ENCODE results near the gene SMAD1. TPM values are rescaled to one million over a fixed set of nuclear protein-coding genes. Genes with fewer than 3 reads are reported as not detected.
"Not testable (repeated sequence)": the region's sequence is repeated elsewhere in the genome, so short reads cannot be mapped to it uniquely, and the experiment has no call there.

Gene SMAD1
- total RNA-seq, 1 donor from 2014 or later, result 82.8 TPM

DNA sequence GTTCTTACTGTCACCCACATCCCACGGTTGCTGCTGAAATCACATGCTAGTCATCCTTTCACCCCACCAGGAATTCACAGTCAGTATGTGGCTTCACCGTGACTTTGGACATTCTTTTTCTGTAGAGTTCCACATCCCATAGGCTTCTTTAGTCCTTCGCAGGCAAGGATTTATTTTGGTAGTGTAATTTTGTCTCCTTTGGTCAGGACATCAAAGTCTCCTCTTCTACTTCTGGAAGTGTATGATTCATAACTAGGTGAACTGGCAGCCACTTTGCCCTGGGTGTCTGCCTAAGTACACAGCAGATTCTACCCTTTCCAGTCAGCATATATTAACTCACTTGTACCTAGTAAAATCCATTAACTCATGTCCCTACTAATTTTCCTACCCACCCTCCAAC lies 99.3 kb downstream of the SMAD1 start:
- H3K4me3 Mint-ChIP-seq (ENCODE audit: unreplicated experiment), result no peak overlapping the region
- no peak for DNase-seq (ENCODE audit: low spot score)
- no peaks in the 10 kb centered on the region for H3K27me3 Mint-ChIP-seq (ENCODE audit: unreplicated experiment)
- H3K4me1 Mint-ChIP-seq (ENCODE audit: unreplicated experiment), result no peaks in the 10 kb centered on the region
- H3K36me3 Mint-ChIP-seq (ENCODE audit: low read depth, unreplicated experiment), result peaks cover 4% of the 10 kb centered on the region
- H3K9me3 Mint-ChIP-seq (ENCODE audit: unreplicated experiment), result no peaks in the 10 kb centered on the region
- TF ChIP-seq, protein P1, sequence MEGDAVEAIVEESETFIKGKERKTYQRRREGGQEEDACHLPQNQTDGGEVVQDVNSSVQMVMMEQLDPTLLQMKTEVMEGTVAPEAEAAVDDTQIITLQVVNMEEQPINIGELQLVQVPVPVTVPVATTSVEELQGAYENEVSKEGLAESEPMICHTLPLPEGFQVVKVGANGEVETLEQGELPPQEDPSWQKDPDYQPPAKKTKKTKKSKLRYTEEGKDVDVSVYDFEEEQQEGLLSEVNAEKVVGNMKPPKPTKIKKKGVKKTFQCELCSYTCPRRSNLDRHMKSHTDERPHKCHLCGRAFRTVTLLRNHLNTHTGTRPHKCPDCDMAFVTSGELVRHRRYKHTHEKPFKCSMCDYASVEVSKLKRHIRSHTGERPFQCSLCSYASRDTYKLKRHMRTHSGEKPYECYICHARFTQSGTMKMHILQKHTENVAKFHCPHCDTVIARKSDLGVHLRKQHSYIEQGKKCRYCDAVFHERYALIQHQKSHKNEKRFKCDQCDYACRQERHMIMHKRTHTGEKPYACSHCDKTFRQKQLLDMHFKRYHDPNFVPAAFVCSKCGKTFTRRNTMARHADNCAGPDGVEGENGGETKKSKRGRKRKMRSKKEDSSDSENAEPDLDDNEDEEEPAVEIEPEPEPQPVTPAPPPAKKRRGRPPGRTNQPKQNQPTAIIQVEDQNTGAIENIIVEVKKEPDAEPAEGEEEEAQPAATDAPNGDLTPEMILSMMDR (IDR thresholded peaks at IDR 0.05; ENCODE audit: unreplicated experiment), result no peak
- no peak overlapping the region for H3K27ac Mint-ChIP-seq (ENCODE audit: unreplicated experiment)

DNA sequence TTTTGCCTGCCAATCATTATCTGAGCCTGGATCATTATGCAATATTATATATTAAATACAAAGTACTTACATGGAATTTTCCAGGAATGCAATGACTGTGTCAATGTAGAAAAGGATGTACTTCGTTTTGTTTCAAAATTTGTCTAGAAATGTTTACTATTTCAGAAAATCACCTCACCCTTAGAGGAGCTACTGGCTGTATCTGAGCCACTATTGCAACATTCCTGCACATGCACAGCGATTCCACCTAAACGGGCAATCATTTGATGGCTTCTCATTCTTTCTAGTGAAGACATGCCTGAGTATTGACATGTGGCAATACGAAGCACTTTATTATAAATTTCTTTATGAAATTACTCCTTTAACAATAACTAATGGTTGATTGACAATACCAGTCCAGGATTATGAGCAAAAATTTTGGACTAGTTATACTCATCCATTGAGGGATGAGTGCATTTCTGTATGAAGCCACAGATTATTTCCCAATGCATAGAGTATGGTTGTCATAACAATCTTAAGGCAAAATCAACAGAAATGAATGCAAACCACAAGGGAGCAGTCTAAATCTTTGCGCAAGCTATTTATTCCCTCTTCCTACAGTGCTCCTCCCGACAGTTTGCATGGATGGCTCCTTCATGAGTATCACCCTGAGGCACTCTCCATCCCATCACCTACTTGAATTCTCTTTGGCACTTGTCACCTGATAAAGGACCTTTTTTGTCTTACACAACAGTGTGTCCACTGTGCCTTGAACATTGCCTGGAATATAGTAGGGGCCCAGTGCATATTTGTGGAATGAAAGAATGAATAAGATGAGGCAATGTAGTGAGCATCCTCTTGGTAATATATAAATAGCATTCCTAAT lies 101.8 kb downstream of the SMAD1 start:
- Mint-ChIP-seq H3K9me3 (ENCODE audit: unreplicated experiment) (no peaks in the 10 kb centered on the region), H3K27ac (ENCODE audit: unreplicated experiment) (no peak overlapping the region), H3K27me3 (ENCODE audit: unreplicated experiment) (peaks cover 4% of the 10 kb centered on the region), H3K4me3 (ENCODE audit: unreplicated experiment) (no peak overlapping the region), H3K36me3 (ENCODE audit: low read depth, unreplicated experiment) (peaks cover under 1% of the 10 kb centered on the region), H3K4me1 (ENCODE audit: unreplicated experiment) (peaks cover 5% of the 10 kb centered on the region)
- TF ChIP-seq, protein P1 (IDR thresholded peaks at IDR 0.05; ENCODE audit: unreplicated experiment), result no peak
- DNase-seq (ENCODE audit: low spot score), result no peak

DNA sequence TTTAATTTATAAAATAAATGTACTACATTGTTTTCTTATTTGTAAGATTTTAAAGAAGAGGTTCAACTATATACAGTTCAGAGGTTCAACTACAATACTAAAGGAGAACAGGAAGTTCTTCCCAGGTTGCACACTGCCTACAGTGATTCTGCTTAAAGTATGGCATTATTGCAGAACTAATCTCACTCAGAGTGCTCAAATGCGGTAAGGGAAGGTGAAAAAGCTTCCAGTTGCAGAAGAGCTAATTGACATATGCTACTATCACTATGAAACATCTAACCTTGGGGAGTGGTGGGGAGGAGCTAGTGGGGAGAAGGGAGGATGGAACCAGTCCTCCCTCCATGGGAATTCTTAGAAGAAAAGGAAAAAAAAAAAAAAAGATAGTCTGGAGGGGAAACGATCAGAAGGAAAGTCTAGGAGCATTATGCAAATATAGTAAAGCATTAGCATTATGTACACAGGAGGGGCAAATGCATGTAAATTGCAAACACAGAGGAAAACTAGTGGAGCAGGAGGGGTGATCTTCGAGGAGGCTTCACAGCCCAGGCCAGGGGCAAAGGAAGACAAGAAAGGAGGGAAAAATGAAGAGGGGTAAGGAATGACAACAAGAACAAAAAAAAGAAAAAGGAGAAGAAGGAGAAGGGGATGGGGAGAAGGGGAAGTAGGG lies 105.6 kb downstream of the SMAD1 start:
- Mint-ChIP-seq H3K36me3 (ENCODE audit: low read depth, unreplicated experiment) (no peaks in the 10 kb centered on the region), H3K27ac (ENCODE audit: unreplicated experiment) (no peak overlapping the region), H3K4me1 (ENCODE audit: unreplicated experiment) (peaks cover 5% of the 10 kb centered on the region), H3K9me3 (ENCODE audit: unreplicated experiment) (no peaks in the 10 kb centered on the region), H3K27me3 (ENCODE audit: unreplicated experiment) (peaks cover 4% of the 10 kb centered on the region), H3K4me3 (ENCODE audit: unreplicated experiment) (no peak overlapping the region)
- TF ChIP-seq, protein P1 (IDR thresholded peaks at IDR 0.05; ENCODE audit: unreplicated experiment), result no peak
- no peak for DNase-seq (ENCODE audit: low spot score)

DNA sequence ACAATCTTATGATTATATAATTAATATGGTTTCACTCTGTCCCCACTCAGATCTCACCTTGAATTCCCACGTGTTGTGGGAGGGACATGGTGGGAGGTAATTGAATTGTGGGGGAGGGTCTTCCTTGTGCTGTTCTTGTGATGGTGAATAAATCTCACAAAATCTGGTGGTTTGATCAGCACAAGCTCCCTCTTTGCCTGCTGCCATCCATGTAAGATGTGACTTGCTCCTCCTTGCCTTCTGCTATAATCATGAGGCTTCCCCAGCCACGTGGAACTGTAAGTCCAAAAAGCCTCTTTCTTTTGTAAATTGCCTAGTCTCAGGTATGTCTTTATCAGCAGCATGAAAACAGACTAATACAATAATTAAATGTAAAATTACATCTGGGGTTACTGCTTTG lies 107.7 kb downstream of the SMAD1 start:
- not testable (repeated sequence) for H3K27ac Mint-ChIP-seq (ENCODE audit: unreplicated experiment); DNase-seq (ENCODE audit: low spot score); H3K36me3 Mint-ChIP-seq (ENCODE audit: low read depth, unreplicated experiment); H3K9me3 Mint-ChIP-seq (ENCODE audit: unreplicated experiment); H3K27me3 Mint-ChIP-seq (ENCODE audit: unreplicated experiment); H3K4me3 Mint-ChIP-seq (ENCODE audit: unreplicated experiment); H3K4me1 Mint-ChIP-seq (ENCODE audit: unreplicated experiment)

DNA sequence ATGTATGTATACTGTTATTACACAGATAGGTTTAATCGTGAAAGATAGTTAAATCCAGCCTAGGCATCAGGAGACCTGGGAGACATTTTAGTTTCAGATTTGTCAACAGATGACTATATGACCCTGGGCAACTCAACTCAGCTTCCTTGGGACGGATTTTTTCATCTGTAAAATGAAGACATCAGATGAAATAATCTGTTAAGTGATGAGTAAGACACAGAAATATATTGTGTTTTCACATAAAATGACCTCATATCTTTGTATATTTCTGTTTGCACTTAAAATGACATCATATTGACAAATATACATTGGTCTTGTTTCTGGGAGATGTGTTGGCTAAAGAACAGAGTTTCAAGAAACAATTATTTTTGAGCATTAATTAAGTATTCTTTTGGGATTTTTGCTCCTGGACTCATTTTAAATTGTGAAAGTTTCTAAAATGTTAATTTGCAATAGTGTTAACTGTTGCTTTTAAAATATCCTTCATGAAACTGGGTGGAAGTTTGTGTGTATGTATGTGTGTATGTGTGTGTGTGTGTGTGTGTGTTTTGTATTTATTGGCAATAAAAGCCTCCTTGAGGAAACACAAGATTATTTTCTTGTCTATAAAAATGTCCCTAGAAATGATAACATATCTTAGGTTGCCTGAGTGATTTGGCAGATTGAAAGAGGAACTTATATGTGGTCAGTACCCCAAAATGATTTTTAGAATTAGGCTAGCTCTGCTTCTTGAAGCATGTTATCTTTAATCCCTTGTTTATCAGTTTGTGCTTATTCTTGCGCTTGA lies 108.5 kb downstream of the SMAD1 start:
- no peaks in the 10 kb centered on the region for H3K36me3 Mint-ChIP-seq (ENCODE audit: low read depth, unreplicated experiment)
- no peak overlapping the region for H3K27ac Mint-ChIP-seq (ENCODE audit: unreplicated experiment)
- H3K9me3 Mint-ChIP-seq (ENCODE audit: unreplicated experiment), result no peaks in the 10 kb centered on the region
- no peak overlapping the region for H3K4me3 Mint-ChIP-seq (ENCODE audit: unreplicated experiment)
- TF ChIP-seq, protein P1 (IDR thresholded peaks at IDR 0.05; ENCODE audit: unreplicated experiment), result no peak
- no peak for DNase-seq (ENCODE audit: low spot score)
- peaks cover 4% of the 10 kb centered on the region for H3K27me3 Mint-ChIP-seq (ENCODE audit: unreplicated experiment)
- peaks cover 5% of the 10 kb centered on the region for H3K4me1 Mint-ChIP-seq (ENCODE audit: unreplicated experiment)

Data from endothelial cell (in vitro differentiated cells).